NCI-H187 treated with DMSO at 0.1 percent for 48 hours (cell line): ENCODE results near the gene GRM7.
"Not testable (repeated sequence)": the region's sequence is repeated elsewhere in the genome, so short reads cannot be mapped to it uniquely, and the experiment has no call there.

Experiments
- DNase-seq: peaks from one replicate; lab custom pipeline; 2025; lab: John Stamatoyannopoulos, UW

Gene GRM7

DNA sequence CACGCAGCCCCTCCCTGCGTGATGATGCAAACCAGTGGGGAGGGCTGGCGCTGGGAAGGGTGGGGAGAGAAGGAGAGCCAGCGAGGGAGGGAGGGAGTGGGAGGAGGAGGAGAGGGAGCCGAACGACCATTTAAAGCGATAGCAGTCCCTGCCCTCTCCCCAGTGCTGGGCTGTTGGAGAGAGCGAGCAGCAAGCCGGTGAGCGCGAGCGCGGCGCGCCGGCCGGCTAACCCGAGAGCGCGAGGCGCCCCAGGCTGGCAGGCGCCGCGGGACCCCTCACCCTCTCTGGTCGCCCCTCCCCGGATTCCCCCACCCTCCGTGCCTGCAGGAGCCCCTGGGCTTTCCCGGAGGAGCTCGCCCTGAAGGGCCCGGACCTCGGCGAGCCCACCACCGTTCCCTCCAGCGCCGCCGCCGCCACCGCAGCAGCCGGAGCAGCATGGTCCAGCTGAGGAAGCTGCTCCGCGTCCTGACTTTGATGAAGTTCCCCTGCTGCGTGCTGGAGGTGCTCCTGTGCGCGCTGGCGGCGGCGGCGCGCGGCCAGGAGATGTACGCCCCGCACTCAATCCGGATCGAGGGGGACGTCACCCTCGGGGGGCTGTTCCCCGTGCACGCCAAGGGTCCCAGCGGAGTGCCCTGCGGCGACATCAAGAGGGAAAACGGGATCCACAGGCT lies at the start of gene GRM7:
Gene GRM7 (plus strand): TSS at position 162 of the 671 bp plus-strand sequence.
- DNase-seq, result no peak

- DNase-seq, result no peak
These were observed 39.5 kb upstream of the GRM7 start for GRCh38 chr3:6821411-6821810.

GRCh38 chr3:6825524-6825923 lies 35.4 kb upstream of the GRM7 start:
- no peak for DNase-seq

DNA sequence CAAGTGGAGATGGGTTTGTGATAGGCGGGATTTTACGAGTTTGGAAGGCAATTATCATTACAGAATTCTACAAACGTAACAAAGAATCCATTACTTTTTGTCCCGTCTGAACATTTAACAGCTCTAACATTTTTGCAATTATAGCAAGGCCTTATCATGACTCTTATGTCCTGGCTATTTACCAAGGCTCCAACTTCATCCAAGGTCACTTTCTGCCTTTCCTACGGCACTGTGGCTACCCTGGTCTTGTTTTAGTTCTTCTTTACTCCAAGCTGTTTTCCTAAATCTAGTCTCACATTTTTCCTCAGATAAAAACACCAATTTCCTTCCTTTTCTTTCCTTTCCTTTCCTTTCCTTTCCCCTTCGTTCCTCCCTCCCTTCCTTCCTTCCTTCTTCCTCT lies 33.5 kb upstream of the GRM7 start:
- DNase-seq, result no peak

- no peak for DNase-seq
These were observed 16.2 kb upstream of the GRM7 start for GRCh38 chr3:6844723-6845122.

GRCh38 chr3:6854184-6854583 lies 6.7 kb upstream of the GRM7 start:
- DNase-seq, result no peak

DNA sequence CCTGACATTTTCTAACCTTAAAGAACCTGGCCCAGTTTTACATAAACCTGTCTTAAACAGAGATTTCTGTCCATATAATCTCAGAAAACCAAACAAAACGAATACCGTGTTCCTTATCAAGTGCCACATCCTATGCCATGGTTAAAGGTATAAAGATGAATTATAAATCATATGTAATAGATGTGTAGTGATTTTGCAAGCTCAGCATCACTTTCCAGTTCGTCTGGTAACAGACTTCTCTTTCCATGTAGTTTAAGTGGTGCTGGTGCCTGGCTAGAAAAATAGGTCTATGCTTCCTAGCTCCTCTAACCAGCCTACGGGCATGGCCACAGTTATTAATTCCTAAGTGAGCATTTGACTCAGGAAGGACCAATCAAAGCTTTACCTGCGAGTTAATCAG lies 3.4 kb upstream of the GRM7 start:
- no peak for DNase-seq

DNA sequence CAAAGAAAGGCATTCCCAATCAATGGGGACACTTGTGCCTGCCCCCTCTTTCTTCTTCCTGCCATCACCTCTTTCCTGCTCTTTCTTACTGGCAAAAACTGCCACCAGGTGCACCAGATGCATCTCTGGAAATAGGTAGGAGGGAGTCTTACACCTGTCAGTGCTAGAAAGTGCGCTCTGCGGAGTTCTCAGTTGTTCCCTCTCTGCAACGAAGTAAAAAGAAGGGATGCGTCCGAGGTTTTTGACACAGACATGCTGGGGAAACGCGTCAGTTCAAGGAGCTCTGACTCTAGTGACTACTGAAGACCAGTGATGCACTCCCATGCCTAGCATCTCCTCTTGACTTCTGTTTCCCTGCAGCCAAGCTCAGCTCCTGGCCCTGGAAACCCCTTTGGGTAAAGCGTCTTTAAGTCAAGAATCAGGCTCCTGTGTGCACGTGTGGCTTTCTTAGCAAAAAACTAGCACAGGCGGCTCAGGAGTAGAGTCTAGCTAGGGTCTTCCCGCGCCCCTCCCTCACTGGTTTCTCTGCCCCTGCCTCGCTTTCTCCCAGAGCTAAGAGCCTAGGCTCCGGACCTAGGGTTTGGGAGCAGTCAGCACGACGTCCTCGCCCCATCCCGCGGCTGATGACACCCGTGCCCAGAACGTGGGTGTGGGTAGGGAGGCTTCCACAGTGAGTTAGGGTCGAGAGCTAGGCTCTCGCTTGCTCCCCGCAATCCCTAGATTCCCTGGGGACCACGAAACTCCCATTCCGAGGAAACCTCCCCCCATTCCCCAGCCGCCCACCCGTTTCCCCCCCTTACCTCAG lies 564 bp upstream of the GRM7 start:
- no peak for DNase-seq

GRCh38 chr3:6861625-6862000 lies 698 bp downstream of the GRM7 start:
- DNase-seq, result no peak

DNA sequence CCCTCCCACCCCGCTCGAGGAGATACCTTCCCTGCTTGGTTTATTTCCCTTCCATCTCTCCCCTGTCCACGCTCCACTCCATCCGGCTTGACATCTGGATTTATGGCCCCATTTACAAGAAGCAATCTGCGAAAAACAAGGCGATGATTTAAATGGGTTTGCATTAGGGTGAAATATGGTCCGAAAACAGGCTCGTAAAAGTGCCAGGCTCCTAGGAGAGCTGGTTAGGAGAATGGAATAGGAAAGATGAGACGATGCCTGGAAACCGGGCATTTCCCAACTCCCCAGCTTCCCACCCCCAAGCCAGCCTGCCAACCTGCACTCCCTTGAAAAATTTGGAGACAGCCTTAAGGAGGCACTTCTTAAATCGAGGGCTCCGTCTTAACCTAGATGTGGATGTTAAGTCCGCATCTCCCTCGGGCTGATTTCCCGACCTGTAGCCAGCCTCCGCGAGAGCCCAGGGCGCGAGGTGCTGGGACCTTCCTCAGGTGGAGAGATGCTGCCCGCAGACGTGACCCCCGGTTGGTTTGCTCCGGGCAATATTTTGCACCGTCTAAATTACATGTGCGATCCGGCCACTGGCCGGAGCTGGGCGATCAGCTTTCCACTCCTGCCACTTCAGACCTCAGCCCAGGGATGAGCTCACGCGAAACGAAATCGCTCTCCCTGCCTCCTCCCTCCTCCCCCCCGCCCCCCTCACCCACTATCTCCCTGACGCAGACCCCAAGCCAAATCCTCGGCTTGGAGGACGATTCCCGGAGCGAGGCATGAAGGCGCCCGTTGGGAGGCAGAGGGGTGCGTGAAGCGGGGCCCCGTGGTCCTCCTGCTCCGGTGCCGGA lies 1.3 kb downstream of the GRM7 start:
- no peak for DNase-seq

DNA sequence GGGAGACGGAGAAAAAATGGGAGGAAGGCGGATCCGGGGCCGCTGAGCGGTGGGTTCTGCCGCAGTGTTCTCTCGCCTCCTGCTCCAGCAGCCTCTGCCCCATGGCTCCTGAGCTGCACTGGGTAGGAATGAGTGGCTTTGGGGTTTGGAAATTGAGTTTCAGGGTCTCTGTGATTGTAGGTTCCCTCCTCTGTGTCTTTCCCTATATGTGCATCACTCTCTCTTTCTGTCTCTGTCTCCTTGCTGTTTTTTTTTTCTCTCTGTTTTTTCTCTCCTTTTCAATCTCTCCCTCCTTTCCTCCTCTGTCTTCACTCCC lies 1.9 kb downstream of the GRM7 start:
- DNase-seq, result no peak

DNA sequence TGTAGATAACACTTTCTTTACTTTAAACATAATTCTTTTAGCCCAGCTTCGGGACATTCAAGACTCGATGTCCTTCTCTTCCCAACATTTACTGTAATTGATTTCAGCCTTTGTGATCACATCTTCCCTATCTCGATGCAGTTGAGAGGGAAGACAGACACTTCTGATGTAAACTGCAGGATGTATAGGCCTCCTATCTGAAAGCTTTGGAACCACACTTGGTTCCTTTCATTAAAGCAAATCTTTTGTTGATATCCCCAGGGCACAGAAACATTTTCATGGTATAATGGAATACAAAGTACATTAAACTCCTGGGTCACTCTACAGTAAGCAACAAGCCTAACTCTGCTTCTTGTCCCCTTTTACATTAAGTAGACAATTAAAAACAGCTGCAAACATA lies 6.4 kb downstream of the GRM7 start:
- DNase-seq, result no peak

GRCh38 chr3:6878731-6879130 lies 17.8 kb downstream of the GRM7 start:
- no peak for DNase-seq

DNA sequence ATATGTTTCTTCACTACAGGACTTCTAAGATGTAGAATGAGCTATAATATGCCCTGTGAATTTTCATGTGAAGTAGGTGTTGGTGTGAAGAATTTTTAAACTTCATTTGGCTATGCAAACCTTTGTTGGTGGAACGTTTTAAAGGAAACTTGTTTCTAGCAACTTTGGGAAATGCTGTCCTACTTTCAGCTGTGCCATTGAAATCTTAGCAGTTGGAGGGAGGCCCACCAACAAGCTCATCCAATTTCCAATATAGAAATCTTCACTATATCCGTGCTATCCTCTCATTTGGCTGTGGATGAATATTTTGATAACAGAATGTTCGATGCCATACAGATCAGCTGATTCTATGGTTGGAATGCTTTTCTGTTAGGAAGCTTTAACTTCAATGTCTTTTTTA lies 51.3 kb downstream of the GRM7 start:
- no peak for DNase-seq

DNA sequence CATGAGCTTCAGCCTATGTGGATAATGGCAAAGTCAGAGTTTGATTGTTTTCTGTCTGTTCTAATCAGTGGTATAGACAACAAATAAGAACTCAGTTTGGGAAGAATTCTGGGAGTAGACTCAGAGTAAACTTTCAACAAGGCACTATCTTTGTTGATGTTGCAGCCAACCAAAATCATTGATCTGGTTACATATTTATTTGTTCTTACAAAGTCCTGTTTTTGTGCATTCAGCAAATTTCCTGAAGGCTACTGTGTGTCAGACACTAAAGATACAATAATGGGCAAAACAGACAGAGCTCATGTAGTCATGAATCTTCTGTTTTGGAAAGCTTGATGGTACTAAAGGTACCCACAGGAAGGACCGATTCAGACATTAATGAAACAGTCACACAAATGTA lies 55.0 kb downstream of the GRM7 start:
- DNase-seq, result no peak

DNA sequence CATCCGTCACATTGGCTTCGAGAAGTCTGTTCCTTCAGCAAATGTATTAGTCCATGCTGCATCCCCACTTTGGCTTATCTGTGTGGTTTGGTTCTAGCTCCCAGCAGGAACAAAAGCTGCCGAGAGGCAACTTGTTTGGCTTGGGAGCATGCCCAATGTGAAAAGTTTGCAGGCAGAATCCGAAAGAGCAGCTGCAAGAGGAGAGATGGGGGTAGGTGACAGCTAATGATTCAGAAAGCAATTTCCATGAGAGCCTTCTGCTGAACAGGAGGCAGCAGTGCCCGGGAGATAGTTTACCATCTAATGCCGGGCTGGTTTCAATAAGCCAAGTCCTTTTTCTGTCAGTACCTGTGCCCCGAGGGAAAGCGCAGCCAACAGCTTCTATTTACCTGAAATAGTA lies 60.2 kb downstream of the GRM7 start:
- no peak for DNase-seq

DNA sequence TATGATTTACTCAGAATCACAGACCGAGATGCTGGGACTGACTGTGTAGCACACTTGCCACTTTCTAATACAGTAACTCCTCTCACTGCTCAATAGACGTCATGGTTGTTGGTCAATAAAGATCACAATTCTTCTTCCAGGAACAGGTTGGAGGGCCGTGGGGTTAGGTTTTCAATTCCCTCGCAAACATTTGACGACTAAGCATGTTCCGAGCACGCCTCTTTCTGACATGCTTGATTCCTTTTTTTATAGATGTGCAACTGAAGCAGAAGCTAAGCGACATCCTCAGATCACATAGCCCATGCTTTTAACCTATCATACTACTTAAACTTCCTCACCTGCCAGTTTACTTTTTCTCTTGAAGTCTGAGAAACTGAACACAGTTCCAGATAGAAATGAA lies 61.0 kb downstream of the GRM7 start:
- DNase-seq, result no peak

GRCh38 chr3:6928064-6928463 lies 67.1 kb downstream of the GRM7 start:
- no peak for DNase-seq

DNA sequence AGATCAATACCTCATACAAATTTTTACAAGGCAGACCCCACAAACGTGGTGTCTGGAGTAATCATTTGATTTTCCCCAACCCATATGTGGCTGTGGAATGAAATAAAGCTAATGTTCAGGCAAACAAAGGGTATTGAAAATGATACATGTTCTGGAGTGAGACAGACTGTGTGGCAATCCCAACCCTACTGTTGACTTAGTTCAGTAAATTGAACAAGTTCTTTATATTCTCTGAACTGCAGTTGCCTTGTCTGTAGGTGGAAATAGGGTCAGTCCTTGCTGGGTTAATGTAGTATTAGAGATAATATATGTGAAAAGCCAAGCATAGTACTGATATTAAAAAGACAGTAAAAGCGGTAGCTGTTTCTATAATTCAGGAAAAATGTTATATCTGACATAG lies 69.0 kb downstream of the GRM7 start:
- DNase-seq, result no peak

GRCh38 chr3:6935418-6935817 lies 74.5 kb downstream of the GRM7 start:
- not testable (repeated sequence) for DNase-seq

GRCh38 chr3:6935970-6936369 lies 75.1 kb downstream of the GRM7 start:
- no peak for DNase-seq

DNA sequence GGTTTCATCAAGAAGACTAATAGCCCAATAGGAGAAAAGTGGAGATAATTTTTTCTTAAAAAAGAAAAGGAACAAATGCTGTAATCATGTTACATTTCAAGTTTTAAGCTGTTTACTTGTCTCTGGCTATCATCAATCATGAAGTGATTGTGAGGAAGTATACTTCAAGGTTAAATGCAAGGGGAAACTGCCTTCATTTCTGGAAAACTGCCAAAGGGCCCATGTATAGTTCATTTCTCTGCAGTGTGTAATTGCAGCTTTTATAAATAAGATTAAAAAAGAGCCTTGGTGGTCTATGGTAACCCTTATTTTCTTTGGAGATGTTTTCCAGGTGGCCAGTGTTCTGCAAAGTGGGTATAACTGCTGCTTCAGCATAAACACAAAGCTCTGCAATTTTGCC lies 101.9 kb downstream of the GRM7 start:
- DNase-seq, result no peak

DNA sequence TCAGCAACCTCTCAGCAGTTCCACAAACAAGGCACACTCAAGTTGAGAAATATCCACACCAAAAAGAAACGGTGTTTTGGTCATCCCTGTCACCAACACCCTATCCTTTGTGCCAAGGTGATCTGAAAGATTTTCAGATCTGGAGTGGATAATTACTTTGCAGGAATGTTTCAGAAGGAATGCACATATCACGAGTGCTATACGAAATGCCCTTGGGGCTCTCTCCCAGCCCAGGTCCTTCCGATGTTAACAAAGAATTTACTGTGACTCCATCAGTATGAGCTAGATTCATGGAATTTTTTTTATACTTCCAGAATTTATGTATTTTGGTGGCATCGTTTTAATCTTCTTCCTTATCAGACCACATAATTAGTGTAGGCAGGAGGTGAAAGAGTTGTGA lies 105.0 kb downstream of the GRM7 start:
- no peak for DNase-seq
